HG03139 (cell line): ENCODE measurements around the gene OR9A4.
A peak's percentile ranks its signal among the peaks of the same experiment; 100 is the strongest.
"Not testable (repeated sequence)": the region's sequence is repeated elsewhere in the genome, so short reads cannot be mapped to it uniquely, and the experiment has no call there.

Experiments used
- ATAC-seq: cut with Tn5 transposase; IDR thresholded peaks from one replicate; pipeline ENCODE4 v1.9.1; 2021; ENCODE audit not compliant: unreplicated experiment

OR9A4 gene, protein sequence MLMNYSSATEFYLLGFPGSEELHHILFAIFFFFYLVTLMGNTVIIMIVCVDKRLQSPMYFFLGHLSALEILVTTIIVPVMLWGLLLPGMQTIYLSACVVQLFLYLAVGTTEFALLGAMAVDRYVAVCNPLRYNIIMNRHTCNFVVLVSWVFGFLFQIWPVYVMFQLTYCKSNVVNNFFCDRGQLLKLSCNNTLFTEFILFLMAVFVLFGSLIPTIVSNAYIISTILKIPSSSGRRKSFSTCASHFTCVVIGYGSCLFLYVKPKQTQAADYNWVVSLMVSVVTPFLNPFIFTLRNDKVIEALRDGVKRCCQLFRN

DNA sequence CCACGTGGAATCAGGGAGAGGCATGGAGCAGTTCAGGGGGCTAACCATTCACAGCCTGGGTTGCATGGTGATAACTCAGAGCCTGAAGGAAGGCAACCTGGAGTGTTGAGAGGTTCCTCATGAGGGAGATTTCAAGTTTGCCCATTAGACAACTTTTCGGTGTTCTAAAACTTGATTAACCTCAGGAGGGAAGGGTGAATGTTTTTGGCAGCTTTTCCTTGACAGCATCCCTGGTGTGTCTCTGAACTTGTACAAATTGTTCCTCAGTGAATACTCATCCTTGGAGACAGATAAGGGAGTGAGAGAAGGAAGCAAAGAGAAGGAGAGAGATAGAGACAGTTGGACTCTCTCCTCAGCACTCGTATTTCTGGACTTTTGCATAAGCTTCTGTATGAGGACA is at the start of gene OR9A4:
Gene OR9A4 (plus strand): TSS at position 301 of the 400 bp plus-strand sequence. CDS start 2,477 bp downstream, outside the sequence.
- ATAC-seq, result no peak

DNA sequence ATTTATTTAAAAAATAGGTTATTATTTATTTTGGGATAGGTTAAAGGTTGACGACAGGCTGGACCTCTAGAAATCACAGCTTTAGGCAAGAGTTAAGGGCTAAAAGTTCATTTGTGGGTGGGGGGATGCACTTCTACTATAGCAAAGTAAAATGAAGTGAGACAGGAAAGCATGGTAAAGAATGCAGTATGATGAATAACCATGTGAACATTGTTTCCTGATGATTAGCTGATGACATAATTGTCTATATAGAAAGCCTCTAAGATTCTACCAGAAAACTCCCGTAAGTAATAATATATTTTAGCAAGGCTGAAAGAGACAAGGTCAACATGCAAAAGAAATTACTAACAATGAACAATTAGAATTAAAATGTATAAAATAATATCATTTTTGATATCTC is 49.2 kb upstream of the OR9A4 start:
- ATAC-seq, result no peak

DNA sequence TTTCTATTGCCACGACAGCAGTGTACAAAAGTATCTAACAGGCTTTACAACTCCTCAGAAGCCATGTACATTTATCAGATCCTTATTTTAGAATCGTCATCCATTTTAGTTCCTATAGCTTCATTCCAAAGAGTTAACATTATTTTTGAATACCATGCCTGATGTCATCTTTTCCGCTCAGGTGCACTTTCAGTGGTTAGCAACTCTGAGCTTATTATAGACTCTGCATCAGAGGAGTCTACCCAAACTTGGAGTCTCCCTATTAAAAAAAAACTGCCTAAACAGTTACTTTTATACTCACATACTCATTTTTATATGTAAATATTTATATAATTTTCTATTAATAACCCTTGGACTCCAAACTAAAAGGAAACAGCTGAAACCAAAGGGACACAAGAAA is 43.3 kb upstream of the OR9A4 start:
- ATAC-seq, result no peak

DNA sequence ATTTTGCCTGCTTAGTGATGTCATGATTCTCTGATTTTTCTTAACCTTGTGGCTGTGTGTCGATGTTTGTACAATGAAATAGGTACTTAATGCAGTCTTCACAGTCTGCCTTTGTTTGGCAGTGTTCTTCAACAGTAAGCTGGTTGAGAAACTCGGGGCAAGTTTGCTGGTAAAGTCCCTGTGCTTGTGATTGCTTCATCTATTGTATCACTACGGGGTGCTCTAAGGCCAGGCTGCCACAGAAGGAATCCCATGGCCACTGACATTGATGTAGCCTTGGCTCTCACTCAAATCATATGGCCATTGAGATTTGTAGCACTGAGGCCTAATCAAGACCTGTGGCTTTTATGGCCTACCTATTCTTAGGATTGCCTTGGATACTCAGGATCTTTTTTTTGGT is 41.4 kb upstream of the OR9A4 start:
- no peak for ATAC-seq

DNA sequence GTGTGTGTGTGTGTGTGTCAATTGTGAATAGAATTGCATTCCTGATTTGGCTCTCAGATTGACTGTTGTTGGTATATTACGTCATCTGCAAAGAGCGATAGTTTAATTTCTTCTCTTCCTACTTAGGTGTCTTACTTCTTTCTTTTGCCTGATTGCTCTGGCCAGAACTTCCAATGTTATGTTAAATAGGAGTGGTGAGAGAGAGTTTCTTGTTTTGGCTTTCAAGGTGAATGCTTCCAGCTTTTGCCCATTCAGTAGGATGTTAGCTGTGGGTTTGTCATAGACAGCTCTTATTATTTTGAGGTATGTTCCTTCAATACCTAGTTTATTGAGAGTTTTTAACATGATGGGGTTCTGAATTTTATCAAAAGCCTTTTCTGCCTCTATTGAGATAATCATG is 40.7 kb upstream of the OR9A4 start:
- no peak for ATAC-seq

DNA sequence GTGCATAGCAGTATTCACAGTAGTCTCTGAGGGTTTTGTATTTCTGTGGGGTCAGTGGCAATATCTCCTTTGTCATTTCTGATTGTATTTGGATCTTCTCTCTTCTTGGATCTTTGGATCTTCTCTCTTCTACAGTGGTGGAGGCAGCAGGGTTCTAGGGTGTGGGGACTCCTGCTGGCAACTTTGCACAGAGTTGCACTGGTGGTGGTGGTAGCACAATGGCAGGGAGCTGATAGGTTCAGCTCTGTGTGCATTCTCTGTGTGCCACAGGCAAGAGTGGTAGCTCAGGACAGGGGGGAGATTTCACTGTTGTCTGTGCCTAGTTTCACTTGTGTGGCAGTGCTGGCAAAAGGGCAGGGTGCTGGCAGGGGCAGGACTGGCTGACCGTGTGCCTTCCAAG is 39.8 kb upstream of the OR9A4 start:
- no peak for ATAC-seq

DNA sequence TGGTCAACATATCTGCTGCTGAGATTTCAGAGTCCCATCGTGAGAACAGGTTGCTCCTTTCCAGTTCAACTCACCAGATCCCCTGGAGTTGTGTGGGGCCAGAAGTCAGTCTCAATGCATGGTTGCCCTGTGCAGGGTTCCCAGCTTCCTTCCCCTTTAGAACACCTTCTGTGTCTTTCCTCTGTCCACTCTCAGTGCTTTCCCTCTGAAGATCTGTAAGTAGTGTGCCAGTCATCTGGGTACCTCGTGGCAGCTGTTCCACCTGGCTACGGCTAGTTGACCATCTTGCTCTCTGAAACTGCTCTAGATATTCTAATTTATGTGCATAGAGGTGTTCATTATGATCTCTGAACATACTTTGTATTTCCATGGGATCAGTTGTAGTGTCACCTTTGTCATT is 38.8 kb upstream of the OR9A4 start:
- no peak for ATAC-seq

DNA sequence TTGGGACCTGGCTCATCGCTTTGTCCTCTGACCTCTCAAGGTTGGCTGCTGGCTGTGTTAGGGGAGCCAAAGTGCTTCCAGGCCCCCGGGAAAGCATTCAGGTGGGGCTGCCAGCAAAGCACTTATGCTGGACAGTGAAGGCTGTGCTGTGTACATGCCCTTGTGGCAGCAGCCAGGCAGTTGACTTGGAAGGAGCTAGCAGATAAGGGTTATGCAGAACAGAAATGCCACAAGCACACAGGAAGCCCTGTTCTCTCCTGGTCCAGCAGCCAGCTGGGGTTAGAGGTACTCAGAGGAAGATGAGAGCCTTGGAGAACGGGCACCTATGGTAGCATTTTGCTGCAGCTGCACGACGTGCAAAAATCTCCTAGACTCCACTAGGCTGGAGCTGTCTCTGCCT is 35.2 kb upstream of the OR9A4 start:
- ATAC-seq, result no peak

DNA sequence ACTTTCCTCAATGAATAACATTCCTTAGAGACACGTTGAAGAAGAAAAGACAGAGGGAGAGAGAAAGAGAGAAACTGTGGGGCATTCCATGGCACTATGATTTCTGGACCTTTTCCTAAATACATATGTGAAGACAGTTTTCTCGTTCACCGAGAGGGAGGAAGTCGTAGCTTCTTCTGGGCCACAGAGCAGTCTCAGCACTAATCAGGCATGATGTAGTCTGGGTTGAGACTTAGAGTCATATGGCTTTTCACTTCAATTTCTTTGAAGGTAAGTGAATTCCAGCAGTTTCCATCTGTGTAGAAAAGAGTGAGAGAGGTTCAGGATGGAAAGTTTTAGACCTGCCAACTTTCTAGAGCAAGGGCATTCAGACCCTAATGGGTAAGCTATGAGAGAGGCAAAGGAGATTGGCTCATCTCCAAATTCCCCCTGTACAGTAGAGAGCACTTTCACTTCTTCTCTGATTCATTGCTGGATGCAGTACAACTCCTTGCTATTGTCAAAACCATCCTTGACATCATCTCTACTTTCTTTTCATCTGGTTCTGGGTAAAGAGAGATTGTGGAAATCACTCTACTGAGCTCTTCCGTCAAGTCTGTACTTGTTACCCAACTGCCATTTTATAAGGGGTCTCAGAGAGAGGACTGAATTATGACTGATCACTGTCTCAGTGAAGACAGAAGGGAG is 31.5 kb upstream of the OR9A4 start:
- peak; percentile 73 for ATAC-seq

DNA sequence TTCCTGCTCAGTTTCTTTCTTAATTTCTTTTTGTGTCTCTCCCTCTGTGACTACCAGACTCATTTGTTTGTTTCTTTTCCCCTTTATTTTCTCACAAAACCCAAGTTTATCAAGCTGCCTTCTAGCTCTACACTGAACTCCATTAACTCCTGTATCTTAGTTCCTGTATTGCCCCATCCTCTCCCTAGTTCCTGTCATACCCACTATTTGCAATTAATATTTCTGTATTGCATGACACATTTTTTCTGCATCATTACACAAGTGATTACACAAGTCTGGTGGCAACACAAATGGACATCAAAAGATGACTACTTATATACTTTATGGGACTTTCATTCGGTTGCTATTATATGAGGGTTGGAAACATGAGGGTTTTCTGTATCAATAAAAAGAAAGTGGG is 26.9 kb upstream of the OR9A4 start:
- ATAC-seq, result no peak

DNA sequence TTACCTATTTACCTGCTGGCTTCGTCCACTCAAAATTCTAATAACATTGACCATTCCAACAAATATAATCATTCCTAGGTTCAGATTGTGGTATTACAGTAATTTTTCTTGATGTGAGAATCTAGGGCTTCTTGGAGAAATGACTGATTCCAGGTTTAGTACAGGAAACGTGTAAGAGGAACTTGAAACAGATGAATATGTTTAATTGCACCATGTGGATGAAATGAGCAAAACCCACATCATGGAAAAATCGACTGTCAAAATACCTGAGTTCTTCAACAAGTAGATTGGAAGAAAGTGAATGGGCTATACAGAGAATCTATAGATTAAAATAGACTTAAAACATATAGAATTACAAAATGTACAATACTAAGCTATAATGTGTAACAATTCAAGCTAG is 24.9 kb upstream of the OR9A4 start:
- no peak for ATAC-seq

DNA sequence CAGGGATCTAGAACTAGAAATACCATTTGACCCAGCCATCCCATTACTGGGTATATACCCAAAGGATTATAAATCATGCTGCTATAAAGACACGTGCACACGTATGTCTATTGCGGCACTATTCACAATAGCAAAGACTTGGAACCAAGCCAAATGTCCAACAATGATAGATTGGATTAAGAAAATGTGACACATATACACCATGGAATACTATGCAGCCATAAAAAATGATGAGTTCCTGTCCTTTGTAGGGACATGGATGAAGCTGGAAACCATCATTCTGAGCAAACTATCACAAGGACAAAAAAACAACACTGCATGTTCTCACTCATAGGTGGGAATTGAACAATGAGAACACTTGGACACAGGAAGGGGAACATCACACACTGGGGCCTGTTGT is 16.8 kb upstream of the OR9A4 start:
- not testable (repeated sequence) for ATAC-seq

DNA sequence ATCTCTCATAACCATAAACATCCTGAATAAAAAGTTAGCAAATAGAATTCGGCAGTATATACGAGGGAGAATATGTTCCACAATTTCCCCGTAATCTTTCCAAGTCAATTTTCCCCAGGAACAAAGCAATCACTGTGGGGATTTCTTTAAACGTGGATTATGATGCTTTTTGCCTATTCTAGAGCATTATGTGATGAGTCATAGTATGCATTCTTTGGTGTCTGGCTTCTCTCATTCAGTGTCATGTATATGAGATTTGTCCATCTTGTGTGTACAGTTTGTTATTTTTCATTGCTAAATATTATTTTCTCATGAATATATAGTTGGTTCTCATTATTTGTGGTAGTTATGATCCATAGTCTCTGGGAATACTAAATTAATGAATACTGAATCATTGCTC is 9.9 kb upstream of the OR9A4 start:
- ATAC-seq, result no peak

DNA sequence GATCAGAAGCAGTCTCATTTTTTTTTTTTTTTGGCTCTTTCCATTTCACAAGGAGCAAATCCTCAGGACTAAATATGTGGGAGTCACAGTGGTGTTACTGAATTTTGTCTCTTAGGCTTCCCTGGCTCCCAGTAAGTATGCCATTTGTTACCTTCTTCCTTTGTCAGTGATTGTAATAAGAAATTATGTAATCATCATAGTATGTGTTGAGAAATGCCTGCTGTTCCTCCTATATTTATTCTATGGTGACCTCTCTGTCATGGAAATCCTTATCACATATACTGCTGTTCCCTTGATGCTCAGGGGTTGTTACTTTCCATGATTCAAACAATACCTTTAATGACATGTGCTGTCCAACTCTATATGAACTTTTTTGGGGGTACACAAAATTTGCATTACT is 4.8 kb upstream of the OR9A4 start:
- no peak for ATAC-seq

DNA sequence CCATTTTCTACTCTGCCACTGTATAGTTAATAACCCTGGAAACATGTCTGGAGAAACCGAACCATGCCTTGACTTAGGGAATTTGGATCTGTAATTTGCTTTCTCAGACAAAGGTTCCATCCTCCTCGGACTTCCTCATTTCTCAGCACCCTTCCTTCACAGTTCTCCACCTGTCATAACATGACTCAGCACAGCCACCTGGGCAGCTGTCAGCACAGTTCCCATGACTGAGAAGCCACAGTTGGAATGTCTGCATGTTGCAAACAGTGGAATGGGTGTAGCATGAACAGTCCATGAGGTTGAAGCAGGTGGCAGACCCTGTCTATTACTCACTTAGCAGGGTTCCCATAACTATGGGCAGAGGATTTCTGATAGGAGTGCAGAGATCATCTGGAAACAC is 634 bp upstream of the OR9A4 start:
- no peak for ATAC-seq

DNA sequence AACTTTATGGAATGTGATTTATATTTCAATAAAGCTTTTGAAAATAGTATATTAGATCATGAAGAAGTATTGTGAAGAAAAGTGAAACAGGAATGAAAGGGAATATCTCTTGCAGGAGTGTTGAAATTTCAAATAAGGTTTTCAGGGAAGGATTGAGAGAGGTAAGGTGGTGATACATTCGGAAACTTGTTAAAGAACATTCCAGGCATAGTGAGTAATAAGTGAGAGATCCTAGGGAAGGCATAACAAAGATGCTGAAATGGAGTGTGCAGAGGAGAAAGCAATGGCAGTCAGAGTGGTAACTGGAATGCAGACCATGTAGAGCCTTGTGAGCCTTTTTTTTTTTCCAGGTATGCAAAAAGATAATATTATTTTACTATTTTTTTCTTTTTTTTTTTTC is 4.1 kb downstream of the OR9A4 start:
- no peak for ATAC-seq

DNA sequence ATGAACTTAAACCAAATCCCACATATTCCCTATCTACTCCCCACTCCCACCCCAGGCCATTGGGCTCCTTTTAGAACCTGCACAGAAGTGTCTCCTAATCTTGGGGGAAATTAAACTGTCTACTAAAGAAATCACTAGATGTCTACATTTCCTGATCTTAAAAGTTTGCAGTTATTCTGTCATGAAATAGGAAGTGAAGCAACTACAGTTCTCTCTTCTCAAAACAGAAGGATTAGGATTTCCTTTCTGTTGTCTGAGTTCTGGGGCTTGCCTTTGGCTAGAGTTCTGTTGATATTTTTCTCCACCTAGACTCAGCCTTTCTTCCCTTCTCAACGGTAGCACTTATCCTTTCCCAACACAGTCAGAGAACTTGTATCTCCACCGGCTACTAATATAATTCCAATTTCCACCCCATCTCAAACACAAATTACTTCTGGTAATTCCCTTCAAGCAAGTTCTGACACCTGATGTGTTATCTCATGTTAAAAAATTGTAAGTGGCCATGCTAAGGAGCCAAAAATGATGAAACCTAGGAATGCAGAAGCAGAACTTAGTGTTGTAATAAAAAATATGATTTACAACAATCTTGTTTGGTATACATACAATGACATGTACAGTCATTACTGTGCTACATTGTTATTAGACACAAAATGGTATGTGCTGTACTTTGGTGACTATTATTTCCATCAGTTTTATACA is 12.1 kb downstream of the OR9A4 start:
- no peak for ATAC-seq

DNA sequence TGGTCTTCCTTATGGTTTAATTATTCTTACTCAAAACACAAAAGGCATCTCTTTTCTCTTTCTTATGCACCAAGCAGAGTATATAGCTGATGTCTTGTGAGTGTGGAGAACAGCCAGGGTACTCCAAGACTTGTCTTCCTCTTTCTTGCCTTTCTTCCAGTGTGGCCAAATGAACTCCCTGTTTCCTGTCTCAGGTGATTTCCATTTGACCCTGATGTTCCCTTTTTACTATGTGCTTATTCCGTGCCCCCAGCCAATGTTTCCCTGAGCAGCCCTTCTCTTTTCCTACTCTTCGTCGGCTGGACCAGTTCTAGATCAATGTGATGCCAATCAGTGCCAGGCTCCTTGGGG is 12.6 kb downstream of the OR9A4 start:
- no peak for ATAC-seq

DNA sequence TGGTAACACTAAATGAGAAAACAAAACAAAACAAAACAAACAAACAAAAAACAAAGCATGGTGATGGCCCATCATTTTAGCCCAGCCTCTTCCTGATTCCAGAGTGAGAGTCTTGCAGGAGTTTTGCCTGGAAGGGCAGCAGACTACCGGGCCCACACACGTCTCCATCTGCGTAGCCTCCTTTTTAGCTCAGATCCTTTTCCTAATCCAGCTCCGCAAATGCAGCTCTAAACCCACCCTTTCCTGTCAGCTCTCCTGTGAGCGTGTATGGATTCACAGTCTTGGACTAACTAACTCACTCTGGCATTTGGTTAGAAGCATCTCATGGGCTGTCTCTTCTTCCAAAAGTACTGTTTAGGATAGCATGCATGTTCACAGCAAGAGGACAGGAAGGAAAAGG is 14.0 kb downstream of the OR9A4 start:
- no peak for ATAC-seq

DNA sequence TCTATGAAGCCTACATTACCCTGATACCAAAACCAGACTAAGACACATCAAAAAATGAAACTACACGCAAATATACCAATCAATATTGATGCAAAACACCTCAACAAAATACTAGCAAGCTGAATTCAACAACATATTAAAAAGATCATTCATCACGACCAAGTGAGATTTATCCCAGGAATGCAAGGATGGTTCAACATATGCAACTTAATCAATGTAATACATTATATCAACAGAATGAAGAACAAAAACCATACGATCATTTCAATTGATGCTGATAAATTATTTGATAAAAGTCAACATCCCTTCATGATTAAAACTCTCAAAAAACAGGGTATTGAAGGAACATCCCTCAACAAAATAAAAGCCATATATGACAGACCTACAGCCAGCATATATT is 24.9 kb downstream of the OR9A4 start:
- no peak for ATAC-seq

DNA sequence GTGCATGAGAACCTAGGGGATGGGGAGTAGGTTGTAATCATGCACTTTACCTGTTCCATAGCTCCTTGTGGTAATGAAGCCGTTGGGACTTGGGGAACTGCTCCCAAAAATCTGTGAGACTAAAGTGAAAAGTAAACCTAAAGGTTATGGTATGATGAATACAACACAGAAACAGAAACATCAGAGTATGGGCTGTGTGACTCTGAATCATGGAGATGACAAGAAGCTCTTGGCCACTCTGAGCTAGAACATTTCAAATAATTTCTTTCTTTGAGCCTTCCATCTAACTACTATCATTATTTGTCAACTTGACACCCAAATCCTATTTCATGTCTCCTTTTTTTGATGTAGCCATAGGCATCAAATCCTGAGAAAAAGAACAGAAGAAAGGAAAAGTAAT is 27.6 kb downstream of the OR9A4 start:
- no peak for ATAC-seq

DNA sequence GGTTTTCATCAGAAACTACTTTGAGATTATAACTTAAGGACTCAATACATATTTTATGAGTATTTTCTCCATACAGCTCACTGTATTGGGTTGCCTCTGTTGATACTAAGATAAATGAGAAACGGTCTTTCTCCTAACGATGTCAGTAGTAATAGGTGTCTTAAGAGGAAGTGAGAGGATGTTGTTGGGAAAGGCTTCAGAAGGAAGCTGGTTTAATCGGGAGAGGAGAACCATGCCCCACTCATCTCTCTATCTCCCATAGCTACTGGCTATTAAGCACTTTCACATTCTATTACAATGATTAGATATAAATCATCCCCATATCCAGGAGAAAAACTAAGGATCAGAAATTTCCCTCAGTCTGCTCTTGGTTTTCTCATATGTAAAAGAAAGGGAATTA is 28.6 kb downstream of the OR9A4 start:
- ATAC-seq, result no peak
